ENCODE measurements around the gene BNC2.

BNC2 gene

DNA sequence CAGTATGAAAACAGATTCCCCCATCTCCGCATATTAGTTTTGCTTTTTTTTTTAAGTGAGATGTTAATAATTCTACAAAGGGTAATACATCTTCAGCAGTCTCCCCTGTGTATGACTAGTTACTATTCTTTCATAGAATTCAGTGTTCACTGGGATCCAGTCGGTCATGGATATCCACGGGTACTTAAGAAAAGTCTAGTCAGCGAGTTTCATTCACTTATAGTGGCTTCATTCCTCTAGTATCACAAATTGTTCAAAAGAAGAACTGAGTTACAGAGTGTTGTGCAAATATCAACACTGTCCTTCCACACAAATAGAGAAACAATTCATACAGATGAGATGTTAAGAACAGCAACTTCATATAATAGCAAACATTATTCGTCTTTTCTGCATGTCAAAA, 35.7 kb downstream of the BNC2 start:
- H3K9me3 ChIP-seq (ENCODE audit: severe bottlenecking) = no peaks in the 10 kb centered on the region
- TF ChIP-seq, protein P1, sequence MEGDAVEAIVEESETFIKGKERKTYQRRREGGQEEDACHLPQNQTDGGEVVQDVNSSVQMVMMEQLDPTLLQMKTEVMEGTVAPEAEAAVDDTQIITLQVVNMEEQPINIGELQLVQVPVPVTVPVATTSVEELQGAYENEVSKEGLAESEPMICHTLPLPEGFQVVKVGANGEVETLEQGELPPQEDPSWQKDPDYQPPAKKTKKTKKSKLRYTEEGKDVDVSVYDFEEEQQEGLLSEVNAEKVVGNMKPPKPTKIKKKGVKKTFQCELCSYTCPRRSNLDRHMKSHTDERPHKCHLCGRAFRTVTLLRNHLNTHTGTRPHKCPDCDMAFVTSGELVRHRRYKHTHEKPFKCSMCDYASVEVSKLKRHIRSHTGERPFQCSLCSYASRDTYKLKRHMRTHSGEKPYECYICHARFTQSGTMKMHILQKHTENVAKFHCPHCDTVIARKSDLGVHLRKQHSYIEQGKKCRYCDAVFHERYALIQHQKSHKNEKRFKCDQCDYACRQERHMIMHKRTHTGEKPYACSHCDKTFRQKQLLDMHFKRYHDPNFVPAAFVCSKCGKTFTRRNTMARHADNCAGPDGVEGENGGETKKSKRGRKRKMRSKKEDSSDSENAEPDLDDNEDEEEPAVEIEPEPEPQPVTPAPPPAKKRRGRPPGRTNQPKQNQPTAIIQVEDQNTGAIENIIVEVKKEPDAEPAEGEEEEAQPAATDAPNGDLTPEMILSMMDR (IDR thresholded peaks at IDR 0.05; ENCODE audit: poor library complexity, severe bottlenecking) = no peak
- no peak overlapping the region for H3K4me3 ChIP-seq (ENCODE audit: severe bottlenecking)
- no peaks in the 10 kb centered on the region for H3K4me1 ChIP-seq (ENCODE audit: insufficient read depth, poor library complexity, severe bottlenecking)
- ATAC-seq (ENCODE audit: low read depth) (no peak), DNase-seq (ENCODE audit: low spot score) (no peak)
- H3K27me3 ChIP-seq (ENCODE audit: insufficient read depth, poor library complexity, severe bottlenecking) = peaks cover 4% of the 10 kb centered on the region
- no peak overlapping the region for H3K27ac ChIP-seq (ENCODE audit: poor library complexity, severe bottlenecking)
- H3K36me3 ChIP-seq (ENCODE audit: low read depth) = no peaks in the 10 kb centered on the region

DNA sequence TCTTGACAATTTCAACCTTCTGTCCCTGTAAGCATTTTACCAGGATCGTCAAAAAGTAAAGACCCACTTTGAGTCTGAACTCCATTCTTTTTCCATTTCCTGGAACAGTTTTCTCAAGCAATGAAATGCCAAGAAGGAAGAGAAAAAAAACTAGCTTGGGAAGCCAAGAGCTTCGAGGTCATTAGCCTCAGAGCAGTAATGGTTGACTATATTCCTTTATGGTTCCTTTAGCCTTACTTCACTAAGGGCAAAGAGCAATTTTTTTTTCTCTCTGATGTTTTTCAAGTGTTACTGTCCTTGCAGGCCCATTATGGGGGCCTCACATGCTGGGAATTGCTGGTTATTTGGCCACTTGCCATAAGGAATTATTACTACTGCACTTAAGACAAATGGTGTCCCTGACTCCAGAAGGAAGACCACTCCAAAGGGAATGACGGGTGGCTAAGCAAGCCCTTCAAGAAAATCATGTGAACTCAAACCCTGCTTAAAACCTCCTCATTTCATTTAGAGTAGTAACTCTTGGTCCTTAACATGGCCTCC, 37.1 kb downstream of the BNC2 start:
- Histone ChIP-seq H3K4me1 (ENCODE audit: insufficient read depth, poor library complexity, severe bottlenecking) (no peaks in the 10 kb centered on the region), H3K27ac (ENCODE audit: poor library complexity, severe bottlenecking) (no peak overlapping the region), H3K36me3 (ENCODE audit: low read depth) (no peaks in the 10 kb centered on the region), H3K4me3 (ENCODE audit: severe bottlenecking) (no peak overlapping the region), H3K27me3 (ENCODE audit: insufficient read depth, poor library complexity, severe bottlenecking) (peaks cover 6% of the 10 kb centered on the region), H3K9me3 (ENCODE audit: severe bottlenecking) (no peaks in the 10 kb centered on the region)
- TF ChIP-seq, protein P1 (IDR thresholded peaks at IDR 0.05; ENCODE audit: poor library complexity, severe bottlenecking) = no peak
- DNase-seq (ENCODE audit: low spot score) = no peak
- ATAC-seq (ENCODE audit: low read depth) = no peak

DNA sequence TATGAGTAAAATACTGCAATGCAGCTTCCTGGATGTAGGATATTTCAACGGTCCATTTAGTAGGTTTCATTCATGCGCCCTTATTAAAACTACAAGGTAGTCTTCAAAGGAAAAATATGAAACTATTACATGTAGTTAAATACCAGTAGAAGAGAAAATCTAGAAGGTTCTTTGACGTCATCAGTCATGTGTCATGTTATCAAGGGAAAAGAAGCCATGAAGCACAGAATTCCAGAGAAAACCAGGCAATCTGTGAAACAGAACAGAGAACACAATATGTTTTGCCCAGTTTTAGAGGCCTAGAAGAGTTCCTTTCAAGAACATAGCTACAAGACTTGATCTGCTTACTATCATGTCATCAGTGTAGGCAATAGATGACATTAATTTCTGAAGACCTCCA, 38.4 kb downstream of the BNC2 start:
- no peaks in the 10 kb centered on the region for H3K36me3 ChIP-seq (ENCODE audit: low read depth)
- H3K9me3 ChIP-seq (ENCODE audit: severe bottlenecking) = no peaks in the 10 kb centered on the region
- TF ChIP-seq, protein P1 (IDR thresholded peaks at IDR 0.05; ENCODE audit: poor library complexity, severe bottlenecking) = no peak
- no peak overlapping the region for H3K27ac ChIP-seq (ENCODE audit: poor library complexity, severe bottlenecking)
- no peaks in the 10 kb centered on the region for H3K4me1 ChIP-seq (ENCODE audit: insufficient read depth, poor library complexity, severe bottlenecking)
- no peak overlapping the region for H3K4me3 ChIP-seq (ENCODE audit: severe bottlenecking)
- H3K27me3 ChIP-seq (ENCODE audit: insufficient read depth, poor library complexity, severe bottlenecking) = peaks cover 6% of the 10 kb centered on the region
- DNase-seq (ENCODE audit: low spot score) (no peak), ATAC-seq (ENCODE audit: low read depth) (no peak)

DNA sequence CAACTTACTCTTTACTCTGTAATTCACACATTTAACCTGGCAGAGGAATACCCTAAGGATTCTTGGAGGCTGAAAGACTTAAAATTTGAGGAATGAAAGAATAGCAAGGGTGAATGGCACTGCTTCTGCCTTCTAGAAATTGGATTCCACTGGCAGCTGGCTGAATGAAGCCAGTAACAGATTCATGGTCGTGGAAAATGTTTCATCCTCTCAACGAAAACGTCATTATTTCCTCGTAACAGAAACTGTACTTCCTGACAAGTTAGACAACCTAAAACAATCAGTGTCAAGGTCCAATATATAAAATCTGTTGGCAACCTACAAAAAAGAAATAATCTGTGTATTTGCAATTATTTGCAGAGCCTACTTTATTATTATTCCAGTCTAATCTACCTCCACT, 39.7 kb downstream of the BNC2 start:
- TF ChIP-seq, protein P1 (IDR thresholded peaks at IDR 0.05; ENCODE audit: poor library complexity, severe bottlenecking) = no peak
- no peak for DNase-seq (ENCODE audit: low spot score)
- Histone ChIP-seq H3K4me3 (ENCODE audit: severe bottlenecking) (no peak overlapping the region), H3K4me1 (ENCODE audit: insufficient read depth, poor library complexity, severe bottlenecking) (no peaks in the 10 kb centered on the region), H3K9me3 (ENCODE audit: severe bottlenecking) (no peaks in the 10 kb centered on the region), H3K27me3 (ENCODE audit: insufficient read depth, poor library complexity, severe bottlenecking) (peaks cover 13% of the 10 kb centered on the region), H3K27ac (ENCODE audit: poor library complexity, severe bottlenecking) (no peak overlapping the region), H3K36me3 (ENCODE audit: low read depth) (no peaks in the 10 kb centered on the region)
- no peak for ATAC-seq (ENCODE audit: low read depth)

DNA sequence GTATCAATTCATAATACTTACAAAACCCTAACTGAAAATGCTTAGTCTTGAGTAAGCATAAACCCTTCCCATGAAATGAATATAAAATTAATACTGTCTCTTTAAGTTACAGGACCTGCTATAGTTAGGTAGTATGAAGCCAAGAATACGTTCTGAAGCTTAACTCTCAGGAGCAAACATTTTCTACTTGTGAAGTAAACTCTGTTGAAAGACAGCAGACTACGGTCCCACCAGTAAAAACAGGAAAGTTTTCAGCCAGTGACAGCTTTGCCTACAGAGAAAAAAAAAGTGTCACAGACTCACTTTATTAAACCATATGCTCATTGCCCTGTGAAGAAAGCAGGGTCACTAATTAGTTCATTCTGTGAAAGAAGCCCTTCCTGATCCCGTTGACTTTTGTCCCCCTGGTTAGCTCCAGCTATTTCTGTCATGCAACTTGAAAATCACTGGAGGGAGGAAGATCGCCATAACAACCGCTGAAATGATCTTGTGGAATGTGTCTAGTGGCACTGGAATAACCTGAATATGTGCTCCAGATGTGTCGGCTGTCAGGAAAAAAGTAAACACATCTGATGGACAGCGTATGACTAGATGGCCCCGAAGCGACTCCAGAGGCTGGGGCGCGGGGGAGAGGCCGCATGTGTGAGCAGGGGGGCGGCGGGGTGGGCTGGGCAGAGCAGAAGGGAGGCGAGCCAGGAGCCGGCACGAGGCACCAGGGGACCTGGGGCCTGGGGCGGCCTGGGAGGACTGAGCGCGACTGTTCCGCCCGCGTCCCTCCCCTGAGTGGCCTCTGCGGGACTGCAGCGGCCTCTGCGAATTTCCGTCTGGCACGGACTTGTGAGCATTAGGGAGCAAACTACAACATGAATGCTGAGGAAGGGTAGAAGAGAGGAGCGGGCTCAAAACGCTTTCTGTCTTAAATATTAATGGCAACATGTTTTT, 41.9 kb downstream of the BNC2 start:
- Histone ChIP-seq H3K36me3 (ENCODE audit: low read depth) (no peaks in the 10 kb centered on the region), H3K9me3 (ENCODE audit: severe bottlenecking) (no peaks in the 10 kb centered on the region), H3K27ac (ENCODE audit: poor library complexity, severe bottlenecking) (no peak overlapping the region), H3K27me3 (ENCODE audit: insufficient read depth, poor library complexity, severe bottlenecking) (peaks cover 13% of the 10 kb centered on the region), H3K4me3 (ENCODE audit: severe bottlenecking) (no peak overlapping the region), H3K4me1 (ENCODE audit: insufficient read depth, poor library complexity, severe bottlenecking) (no peaks in the 10 kb centered on the region)
- DNase-seq (ENCODE audit: low spot score) (no peak), ATAC-seq (ENCODE audit: low read depth) (no peak)
- TF ChIP-seq, protein P1 (IDR thresholded peaks at IDR 0.05; ENCODE audit: poor library complexity, severe bottlenecking) = no peak

Data from RWPE2 (cell line).